Neural progenitor cell (in vitro differentiated cells): ENCODE results near the gene RETN.

Source experiments
- EZH2 ChIP-seq: fragments of 200-600 bp; sonication (generic); IDR thresholded peaks from 2 replicates; pipeline ENCODE4 v1.6.1; 2017; ENCODE audit warnings: antibody characterized with exemption, mild to moderate bottlenecking, moderate library complexity
- TF ChIP-seq, protein P1 (sequence below): fragments of 200-600 bp; sonication (generic); IDR thresholded peaks from 2 replicates; pipeline ENCODE4 v1.5.1; 2017; ENCODE audit warnings: antibody characterized with exemption, mild to moderate bottlenecking

DNA sequence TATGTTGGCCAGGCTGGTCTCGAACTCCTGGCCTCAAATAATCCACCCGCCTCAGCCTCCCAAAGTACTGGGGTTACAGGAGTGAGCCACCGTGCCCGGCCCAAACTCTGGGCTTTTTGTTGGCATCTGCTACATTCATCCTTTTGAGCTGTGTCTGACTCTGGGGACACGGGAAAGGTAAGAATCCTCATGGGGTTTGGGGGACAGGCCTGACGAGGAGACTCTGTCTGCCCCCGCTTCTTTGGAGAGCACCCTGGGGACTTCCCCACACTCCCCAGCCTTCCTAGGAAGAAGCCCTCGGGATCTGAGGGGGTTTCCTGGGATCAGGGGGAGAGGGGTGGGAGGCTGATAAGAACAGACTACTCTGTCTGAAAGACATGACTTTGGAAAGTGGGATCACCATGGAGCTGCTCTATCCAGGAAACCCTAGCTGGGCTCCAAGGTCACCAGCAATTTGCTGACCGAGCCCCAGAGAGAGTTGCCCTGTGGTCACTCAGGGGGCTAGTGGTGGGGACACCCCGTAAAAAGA, 41.1 kb downstream of the RETN start:
- TF ChIP-seq, protein P1, sequence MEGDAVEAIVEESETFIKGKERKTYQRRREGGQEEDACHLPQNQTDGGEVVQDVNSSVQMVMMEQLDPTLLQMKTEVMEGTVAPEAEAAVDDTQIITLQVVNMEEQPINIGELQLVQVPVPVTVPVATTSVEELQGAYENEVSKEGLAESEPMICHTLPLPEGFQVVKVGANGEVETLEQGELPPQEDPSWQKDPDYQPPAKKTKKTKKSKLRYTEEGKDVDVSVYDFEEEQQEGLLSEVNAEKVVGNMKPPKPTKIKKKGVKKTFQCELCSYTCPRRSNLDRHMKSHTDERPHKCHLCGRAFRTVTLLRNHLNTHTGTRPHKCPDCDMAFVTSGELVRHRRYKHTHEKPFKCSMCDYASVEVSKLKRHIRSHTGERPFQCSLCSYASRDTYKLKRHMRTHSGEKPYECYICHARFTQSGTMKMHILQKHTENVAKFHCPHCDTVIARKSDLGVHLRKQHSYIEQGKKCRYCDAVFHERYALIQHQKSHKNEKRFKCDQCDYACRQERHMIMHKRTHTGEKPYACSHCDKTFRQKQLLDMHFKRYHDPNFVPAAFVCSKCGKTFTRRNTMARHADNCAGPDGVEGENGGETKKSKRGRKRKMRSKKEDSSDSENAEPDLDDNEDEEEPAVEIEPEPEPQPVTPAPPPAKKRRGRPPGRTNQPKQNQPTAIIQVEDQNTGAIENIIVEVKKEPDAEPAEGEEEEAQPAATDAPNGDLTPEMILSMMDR, result no peak
- no peak for TF ChIP-seq EZH2
